NCI-H2107 treated with DMSO at 0.1 percent for 48 hours (cell line): ENCODE data around the gene DUSP21.
"Not testable (repeated sequence)": the region's sequence is repeated elsewhere in the genome, so short reads cannot be mapped to it uniquely, and the experiment has no call there.

ENCODE experiments used
- DNase-seq: peaks from one replicate; lab custom pipeline; 2025; ENCODE audit not compliant: unreplicated experiment; lab: John Stamatoyannopoulos, UW

Gene DUSP21

GRCh38 chrX:44875185-44875489 lies 31.3 kb downstream of the DUSP21 start:
- no peak for DNase-seq

- DNase-seq = no peak
These were observed 32.3 kb downstream of the DUSP21 start for GRCh38 chrX:44876086-44876485.

DNA sequence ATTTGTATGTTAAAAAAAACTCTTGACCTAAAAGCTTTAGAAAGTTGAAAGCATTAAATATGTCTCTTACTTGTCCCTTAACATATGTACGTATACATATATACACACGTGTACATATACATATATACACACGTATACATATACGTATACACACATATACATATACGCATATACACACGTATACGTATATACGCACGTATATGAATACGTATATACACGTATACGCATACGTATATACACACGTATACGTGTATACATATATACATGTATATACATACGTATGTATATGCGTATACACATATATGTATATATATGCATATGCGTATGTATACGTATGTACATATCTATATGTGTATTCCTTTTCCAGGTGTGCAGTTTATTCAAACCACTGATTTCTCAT lies 32.9 kb downstream of the DUSP21 start:
- no peak for DNase-seq

- no peak for DNase-seq
These were observed 35.0 kb downstream of the DUSP21 start for GRCh38 chrX:44878780-44879179.

- no peak for DNase-seq
These were observed 37.7 kb downstream of the DUSP21 start for GRCh38 chrX:44881549-44881948.

GRCh38 chrX:44882635-44883034 lies 38.8 kb downstream of the DUSP21 start:
- no peak for DNase-seq

DNA sequence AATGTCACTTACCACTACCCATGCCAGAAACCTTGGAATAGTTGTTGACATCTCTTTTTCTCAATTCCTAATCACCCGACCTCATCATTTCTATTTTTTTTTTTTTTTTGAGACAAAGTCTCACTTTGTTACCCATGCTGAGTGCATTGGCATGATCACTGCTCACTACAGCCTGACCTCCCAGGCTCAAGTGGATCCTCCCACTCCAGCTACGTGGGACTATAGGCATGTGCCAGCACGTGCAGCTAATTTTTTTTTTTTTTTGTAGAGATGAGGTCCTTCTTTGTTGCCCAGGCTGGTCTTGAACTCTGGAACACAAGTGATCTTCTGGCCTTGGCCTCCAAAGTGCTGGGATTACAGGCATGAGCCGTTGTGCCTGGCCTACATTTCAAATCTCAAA lies 41.1 kb downstream of the DUSP21 start:
- DNase-seq = no peak

GRCh38 chrX:44889824-44890223 lies 46.0 kb downstream of the DUSP21 start:
- DNase-seq = no peak

GRCh38 chrX:44890247-44890646 lies 46.4 kb downstream of the DUSP21 start:
- DNase-seq = no peak

DNA sequence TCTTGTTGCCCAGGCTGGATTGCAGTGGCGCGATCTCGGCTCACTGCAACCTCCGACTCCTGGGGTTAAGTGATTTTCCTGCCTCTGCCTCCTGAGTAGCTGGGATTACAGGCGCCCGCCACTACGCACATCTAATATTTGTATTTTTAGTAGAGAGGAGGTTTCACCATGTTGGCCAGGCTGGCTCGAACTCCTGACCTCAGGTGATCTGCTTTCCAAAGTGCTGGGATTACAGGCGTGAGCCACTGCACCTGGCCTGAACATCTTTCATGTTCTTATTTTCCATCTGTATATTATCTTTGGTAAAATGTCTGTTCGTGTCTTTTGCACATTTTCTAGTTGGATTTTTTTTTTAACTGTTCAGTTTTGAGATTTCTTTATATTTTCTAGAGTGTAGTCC lies 46.9 kb downstream of the DUSP21 start:
- not testable (repeated sequence) for DNase-seq

DNA sequence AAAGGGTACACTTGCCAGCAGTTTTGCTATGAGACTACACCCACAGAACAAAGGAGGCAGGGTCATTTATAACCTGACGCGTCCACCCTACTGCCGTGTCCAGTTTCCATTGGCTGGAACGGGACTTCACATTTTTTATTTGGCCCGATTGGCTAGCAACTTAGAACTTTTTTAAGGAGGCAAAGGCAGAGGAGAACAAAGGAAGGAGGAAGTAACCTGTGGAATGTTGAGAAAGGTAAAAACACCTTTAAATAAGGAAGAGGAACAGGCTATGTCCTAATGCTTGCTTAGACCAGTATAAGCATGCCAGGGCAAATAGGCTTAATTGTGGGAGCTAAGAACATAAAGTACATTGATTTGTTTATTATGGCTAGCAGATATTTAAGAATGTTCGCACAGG lies 47.8 kb downstream of the DUSP21 start:
- DNase-seq = no peak
